PC-3 (cell line): ENCODE data around the gene C7orf57.

Experiments
- CTCF ChIP-seq: fragments of 300-600 bp; sonication (generic); conservative IDR thresholded peaks from 2 replicates; pipeline ENCODE4 v1.5.1; 2017; ENCODE audit warnings: antibody characterized with exemption, low read depth, mild to moderate bottlenecking, low read length
- EZH2 ChIP-seq: fragments of 300-600 bp; sonication (generic); IDR thresholded peaks from one replicate; pipeline ENCODE4 v1.6.1; 2017; ENCODE audit warnings: antibody characterized with exemption, mild to moderate bottlenecking, low read length; ENCODE audit not compliant: unreplicated experiment

GRCh38 chr7:48094861-48095293, 59.5 kb downstream of the C7orf57 start:
- TF ChIP-seq EZH2 = no peak
- TF ChIP-seq CTCF = no peak
